K562 (cell line): ENCODE measurements around the gene ZNF45. TPM values are rescaled to one million over a fixed set of nuclear protein-coding genes. Genes with fewer than 3 reads are reported as not detected.

ENCODE experiments used
- ARNT ChIP-seq, 2 experiments: fragments of 450-650 bp; IDR thresholded peaks; 2 replicates each; pipeline ENCODE4 v1.6.1; 2016; ENCODE audit warnings: mild to moderate bottlenecking in 1 of 2
- CBFA2T2 ChIP-seq: fragments of 450-650 bp; conservative IDR thresholded peaks from 2 replicates; pipeline ENCODE4 v1.6.1; 2017; ENCODE audit warnings: mild to moderate bottlenecking
- EGR1 ChIP-seq: fragments of 450-650 bp; conservative IDR thresholded peaks from 2 replicates; pipeline ENCODE4 v1.6.1; 2017; ENCODE audit warnings: mild to moderate bottlenecking
- PHTF2 ChIP-seq: fragments of 250-450 bp; sonication (Bioruptor Pico); IDR thresholded peaks from 2 replicates; pipeline ENCODE4 v1.5.0; 2021; ENCODE audit warnings: mild to moderate bottlenecking
- PPARD ChIP-seq: fragments of 250-450 bp; sonication (Bioruptor Pico); IDR thresholded peaks from 2 replicates; pipeline ENCODE4 v1.8.0; 2022; ENCODE audit warnings: inconsistent platforms, mild to moderate bottlenecking, moderate library complexity
- RUNX1 ChIP-seq: sonication (generic); IDR thresholded peaks from 2 replicates; pipeline ENCODE4 v1.6.1; 2016; ENCODE audit warnings: antibody characterized with exemption, low read depth
- SAP30 ChIP-seq: fragments of 200-600 bp; sonication (generic); IDR thresholded peaks from 2 replicates; pipeline ENCODE4 v1.6.1; 2012; ENCODE audit warnings: borderline replicate concordance, low read depth, mild to moderate bottlenecking, moderate library complexity, low read length, control low read depth, inconsistent platforms; ENCODE audit not compliant: insufficient read depth, poor library complexity, severe bottlenecking
- TFAM ChIP-seq: fragments of 250-450 bp; sonication (Bioruptor Pico); conservative IDR thresholded peaks from 2 replicates; pipeline ENCODE4 v1.5.0; 2021; ENCODE audit warnings: mild to moderate bottlenecking, moderate library complexity
- ZC3H8 ChIP-seq: fragments of 450-650 bp; IDR thresholded peaks from 2 replicates; pipeline ENCODE4 v1.6.1; 2017
- ZKSCAN3 ChIP-seq: fragments of 250-450 bp; sonication (Bioruptor Pico); IDR thresholded peaks from 2 replicates; pipeline ENCODE4 v1.4.0; 2020
- ZNF583 ChIP-seq: fragments of 250-450 bp; sonication (Bioruptor Pico); IDR thresholded peaks from 2 replicates; pipeline ENCODE4 v1.4.0; 2020
- ZNF707 ChIP-seq: fragments of 250-450 bp; sonication (Bioruptor Pico); conservative IDR thresholded peaks from 2 replicates; pipeline ENCODE4 v1.8.0; 2022; ENCODE audit warnings: inconsistent platforms, mild to moderate bottlenecking, moderate library complexity
- polyA plus RNA-seq, 8 experiments: library from polyadenylated mRNA; depleted of rRNA in 4 of 8; stranded (reverse) in 5 of 8; unstranded in 3 of 8; fragments of >200 nt; fragmentation: Nextera tagmentation in 2 of 8; fragmentation: Illumina TruSeq in 1 of 8; extraction: Ambion mirVana in 2 of 8; extraction: Trizol in 1 of 8; gene quantifications; 2 replicates each; pipeline versions ENCODE4 v1.2.1 to v1.2.3, GENCODE V29; 2011 to 2014; ENCODE audit warnings: inconsistent platforms in 1 of 8, missing spikeins in 1 of 8
- total RNA-seq, 7 experiments: library from RNA; depleted of rRNA in 6 of 7; stranded (reverse); fragments of >200 nt in 6 of 7; fragmentation: Illumina TruSeq in 2 of 7; extraction: Trizol in 2 of 7; gene quantifications; 2 replicates each; pipeline versions ENCODE4 v1.2.1 to v1.2.3, GENCODE V29; 2011 to 2021; ENCODE audit warnings: low replicate concordance in 1 of 7
- TF ChIP-seq, protein P1 (sequence below): fragments of 200-400 bp; formaldehyde crosslinking; IDR thresholded peaks from 2 replicates; pipeline ENCODE4 v1.6.1; 2017; ENCODE audit warnings: mild to moderate bottlenecking, low read depth, low read length, moderate library complexity
- TF ChIP-seq, protein P2 (sequence below): fragments of 450-650 bp; IDR thresholded peaks from 2 replicates; pipeline ENCODE4 v1.6.1; 2017; ENCODE audit warnings: antibody characterized with exemption
- TF ChIP-seq, protein P3 (sequence below), 2 experiments: fragments of 450-650 bp in 1 of 2; IDR thresholded peaks; 2 replicates each; pipeline ENCODE4 v1.6.1; 2011 to 2017; ENCODE audit warnings: low read depth in 2 of 2, antibody characterized with exemption in 1 of 2, borderline replicate concordance in 1 of 2, low read length in 1 of 2, mild to moderate bottlenecking in 1 of 2, mixed read lengths in 1 of 2; ENCODE audit not compliant: control insufficient read depth in 1 of 2
- TF ChIP-seq, protein P4 (sequence below): IDR thresholded peaks from 2 replicates; pipeline ENCODE4 v1.6.1; 2011; ENCODE audit warnings: borderline replicate concordance, low read depth, mild to moderate bottlenecking, moderate library complexity, low read length; ENCODE audit not compliant: insufficient read depth, poor library complexity, severe bottlenecking

The ZNF45 gene
- total and polyA plus RNA-seq, 9 of the 15 experiments (the other 6 are each of a cell fraction or from before 2014, with no cell fraction given), result 2.6 to 10.6 (median 9.4) TPM

DNA sequence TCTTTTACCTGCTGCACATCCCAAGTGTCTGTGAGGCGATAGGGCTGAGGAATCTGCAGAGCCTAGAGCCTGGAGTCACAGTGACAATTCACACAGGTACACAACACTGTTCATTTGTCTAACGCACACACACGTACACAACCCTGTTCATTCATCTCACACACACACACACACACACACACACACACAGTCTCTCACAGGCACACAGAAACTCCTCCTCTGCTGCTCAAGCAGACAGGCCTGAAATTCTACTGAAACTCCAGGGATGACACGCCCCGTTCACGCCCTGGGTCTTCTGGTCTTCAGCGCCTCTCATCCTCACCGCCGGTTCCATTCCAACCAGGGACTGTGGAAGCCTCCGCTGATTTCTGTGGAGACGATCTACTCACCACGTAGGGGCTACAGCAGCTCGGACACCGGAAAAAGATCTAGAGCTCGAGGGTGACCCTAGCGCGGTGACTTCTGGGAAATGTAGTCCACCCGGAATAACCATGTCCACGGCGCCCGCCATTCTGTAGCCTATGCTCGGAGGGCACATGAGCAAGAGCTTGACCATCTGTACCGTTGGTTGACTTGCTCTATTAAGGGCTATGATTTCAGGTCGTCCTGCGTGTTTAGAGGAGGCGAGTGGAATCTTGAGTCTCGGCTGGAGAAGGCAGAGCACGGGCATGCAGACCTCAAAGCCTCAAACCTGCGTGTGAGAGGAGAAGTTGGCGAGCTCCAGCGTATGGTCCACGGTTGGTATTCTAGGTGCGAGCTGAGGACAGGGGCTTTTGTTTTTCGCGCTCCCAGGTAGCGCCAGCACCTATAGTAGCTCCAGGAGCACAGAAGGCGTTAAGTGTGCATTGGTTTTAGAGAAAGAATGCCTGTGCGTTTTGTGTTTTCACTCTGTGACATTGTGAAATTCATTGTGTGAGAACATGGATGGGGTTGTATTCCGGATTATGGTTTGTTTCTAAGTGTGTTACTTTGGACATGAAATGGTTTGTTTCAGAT, 33.4 kb downstream of the ZNF45 start (continued):
- TF ChIP-seq, protein P1, sequence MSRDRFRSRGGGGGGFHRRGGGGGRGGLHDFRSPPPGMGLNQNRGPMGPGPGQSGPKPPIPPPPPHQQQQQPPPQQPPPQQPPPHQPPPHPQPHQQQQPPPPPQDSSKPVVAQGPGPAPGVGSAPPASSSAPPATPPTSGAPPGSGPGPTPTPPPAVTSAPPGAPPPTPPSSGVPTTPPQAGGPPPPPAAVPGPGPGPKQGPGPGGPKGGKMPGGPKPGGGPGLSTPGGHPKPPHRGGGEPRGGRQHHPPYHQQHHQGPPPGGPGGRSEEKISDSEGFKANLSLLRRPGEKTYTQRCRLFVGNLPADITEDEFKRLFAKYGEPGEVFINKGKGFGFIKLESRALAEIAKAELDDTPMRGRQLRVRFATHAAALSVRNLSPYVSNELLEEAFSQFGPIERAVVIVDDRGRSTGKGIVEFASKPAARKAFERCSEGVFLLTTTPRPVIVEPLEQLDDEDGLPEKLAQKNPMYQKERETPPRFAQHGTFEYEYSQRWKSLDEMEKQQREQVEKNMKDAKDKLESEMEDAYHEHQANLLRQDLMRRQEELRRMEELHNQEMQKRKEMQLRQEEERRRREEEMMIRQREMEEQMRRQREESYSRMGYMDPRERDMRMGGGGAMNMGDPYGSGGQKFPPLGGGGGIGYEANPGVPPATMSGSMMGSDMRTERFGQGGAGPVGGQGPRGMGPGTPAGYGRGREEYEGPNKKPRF, result no peak
- TF ChIP-seq RUNX1 (no peak), ZNF583 (CRISPR knock-in tag) (no peak), ARNT (IDR thresholded peaks at IDR 0.05) (no peak), ZC3H8 (no peak), PHTF2 (CRISPR knock-in tag) (no peak), SAP30 (no peak), ZKSCAN3 (CRISPR knock-in tag) (no peak), TFAM (CRISPR knock-in tag) (no peak), CBFA2T2 (no peak), EGR1 (no peak), ZNF707 (CRISPR knock-in tag) (no peak), PPARD (CRISPR knock-in tag) (no peak)
- TF ChIP-seq, protein P2, sequence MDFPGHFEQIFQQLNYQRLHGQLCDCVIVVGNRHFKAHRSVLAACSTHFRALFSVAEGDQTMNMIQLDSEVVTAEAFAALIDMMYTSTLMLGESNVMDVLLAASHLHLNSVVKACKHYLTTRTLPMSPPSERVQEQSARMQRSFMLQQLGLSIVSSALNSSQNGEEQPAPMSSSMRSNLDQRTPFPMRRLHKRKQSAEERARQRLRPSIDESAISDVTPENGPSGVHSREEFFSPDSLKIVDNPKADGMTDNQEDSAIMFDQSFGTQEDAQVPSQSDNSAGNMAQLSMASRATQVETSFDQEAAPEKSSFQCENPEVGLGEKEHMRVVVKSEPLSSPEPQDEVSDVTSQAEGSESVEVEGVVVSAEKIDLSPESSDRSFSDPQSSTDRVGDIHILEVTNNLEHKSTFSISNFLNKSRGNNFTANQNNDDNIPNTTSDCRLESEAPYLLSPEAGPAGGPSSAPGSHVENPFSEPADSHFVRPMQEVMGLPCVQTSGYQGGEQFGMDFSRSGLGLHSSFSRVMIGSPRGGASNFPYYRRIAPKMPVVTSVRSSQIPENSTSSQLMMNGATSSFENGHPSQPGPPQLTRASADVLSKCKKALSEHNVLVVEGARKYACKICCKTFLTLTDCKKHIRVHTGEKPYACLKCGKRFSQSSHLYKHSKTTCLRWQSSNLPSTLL, result no peak
- TF ChIP-seq, protein P3, sequence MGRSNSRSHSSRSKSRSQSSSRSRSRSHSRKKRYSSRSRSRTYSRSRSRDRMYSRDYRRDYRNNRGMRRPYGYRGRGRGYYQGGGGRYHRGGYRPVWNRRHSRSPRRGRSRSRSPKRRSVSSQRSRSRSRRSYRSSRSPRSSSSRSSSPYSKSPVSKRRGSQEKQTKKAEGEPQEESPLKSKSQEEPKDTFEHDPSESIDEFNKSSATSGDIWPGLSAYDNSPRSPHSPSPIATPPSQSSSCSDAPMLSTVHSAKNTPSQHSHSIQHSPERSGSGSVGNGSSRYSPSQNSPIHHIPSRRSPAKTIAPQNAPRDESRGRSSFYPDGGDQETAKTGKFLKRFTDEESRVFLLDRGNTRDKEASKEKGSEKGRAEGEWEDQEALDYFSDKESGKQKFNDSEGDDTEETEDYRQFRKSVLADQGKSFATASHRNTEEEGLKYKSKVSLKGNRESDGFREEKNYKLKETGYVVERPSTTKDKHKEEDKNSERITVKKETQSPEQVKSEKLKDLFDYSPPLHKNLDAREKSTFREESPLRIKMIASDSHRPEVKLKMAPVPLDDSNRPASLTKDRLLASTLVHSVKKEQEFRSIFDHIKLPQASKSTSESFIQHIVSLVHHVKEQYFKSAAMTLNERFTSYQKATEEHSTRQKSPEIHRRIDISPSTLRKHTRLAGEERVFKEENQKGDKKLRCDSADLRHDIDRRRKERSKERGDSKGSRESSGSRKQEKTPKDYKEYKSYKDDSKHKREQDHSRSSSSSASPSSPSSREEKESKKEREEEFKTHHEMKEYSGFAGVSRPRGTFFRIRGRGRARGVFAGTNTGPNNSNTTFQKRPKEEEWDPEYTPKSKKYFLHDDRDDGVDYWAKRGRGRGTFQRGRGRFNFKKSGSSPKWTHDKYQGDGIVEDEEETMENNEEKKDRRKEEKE (IDR thresholded peaks at IDR 0.05; ENCODE audit: borderline replicate concordance in 1 of 2, control insufficient read depth in 1 of 2, low read depth in 2 of 2, low read length in 1 of 2), result no peak
- TF ChIP-seq, protein P4, sequence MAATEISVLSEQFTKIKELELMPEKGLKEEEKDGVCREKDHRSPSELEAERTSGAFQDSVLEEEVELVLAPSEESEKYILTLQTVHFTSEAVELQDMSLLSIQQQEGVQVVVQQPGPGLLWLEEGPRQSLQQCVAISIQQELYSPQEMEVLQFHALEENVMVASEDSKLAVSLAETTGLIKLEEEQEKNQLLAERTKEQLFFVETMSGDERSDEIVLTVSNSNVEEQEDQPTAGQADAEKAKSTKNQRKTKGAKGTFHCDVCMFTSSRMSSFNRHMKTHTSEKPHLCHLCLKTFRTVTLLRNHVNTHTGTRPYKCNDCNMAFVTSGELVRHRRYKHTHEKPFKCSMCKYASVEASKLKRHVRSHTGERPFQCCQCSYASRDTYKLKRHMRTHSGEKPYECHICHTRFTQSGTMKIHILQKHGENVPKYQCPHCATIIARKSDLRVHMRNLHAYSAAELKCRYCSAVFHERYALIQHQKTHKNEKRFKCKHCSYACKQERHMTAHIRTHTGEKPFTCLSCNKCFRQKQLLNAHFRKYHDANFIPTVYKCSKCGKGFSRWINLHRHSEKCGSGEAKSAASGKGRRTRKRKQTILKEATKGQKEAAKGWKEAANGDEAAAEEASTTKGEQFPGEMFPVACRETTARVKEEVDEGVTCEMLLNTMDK, result no peak
